ENCODE data around the gene ST3GAL5.

DNA sequence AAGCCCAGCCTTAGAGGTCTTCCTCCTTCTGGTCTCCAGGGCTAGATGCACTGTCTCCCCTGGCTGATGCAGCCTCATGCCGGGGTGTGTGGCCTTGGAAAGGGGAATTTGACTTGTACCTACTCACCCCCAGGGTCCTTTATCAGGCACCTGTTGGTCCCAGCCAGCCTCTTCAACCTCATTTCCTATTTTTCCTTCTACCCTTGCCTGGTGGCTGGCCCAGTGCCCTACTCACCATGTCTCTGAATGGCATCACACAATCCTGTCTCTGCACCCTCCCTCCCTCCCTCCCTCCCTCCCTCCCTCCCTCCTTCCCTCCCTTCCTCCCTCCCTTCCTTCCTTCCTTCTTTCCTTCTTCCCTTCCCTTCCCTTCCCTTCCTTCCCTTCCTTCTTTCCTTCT lies 17.1 kb upstream of the ST3GAL5 start:
- TF ChIP-seq, protein P1, sequence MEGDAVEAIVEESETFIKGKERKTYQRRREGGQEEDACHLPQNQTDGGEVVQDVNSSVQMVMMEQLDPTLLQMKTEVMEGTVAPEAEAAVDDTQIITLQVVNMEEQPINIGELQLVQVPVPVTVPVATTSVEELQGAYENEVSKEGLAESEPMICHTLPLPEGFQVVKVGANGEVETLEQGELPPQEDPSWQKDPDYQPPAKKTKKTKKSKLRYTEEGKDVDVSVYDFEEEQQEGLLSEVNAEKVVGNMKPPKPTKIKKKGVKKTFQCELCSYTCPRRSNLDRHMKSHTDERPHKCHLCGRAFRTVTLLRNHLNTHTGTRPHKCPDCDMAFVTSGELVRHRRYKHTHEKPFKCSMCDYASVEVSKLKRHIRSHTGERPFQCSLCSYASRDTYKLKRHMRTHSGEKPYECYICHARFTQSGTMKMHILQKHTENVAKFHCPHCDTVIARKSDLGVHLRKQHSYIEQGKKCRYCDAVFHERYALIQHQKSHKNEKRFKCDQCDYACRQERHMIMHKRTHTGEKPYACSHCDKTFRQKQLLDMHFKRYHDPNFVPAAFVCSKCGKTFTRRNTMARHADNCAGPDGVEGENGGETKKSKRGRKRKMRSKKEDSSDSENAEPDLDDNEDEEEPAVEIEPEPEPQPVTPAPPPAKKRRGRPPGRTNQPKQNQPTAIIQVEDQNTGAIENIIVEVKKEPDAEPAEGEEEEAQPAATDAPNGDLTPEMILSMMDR (IDR thresholded peaks at IDR 0.05), result no peak
- no peak for TF ChIP-seq POLR2AphosphoS5 (IDR thresholded peaks at IDR 0.05)

Data from prostate gland (tissue), 2 donors.